ENCODE results near the gene TCF21.

TCF21 gene

DNA sequence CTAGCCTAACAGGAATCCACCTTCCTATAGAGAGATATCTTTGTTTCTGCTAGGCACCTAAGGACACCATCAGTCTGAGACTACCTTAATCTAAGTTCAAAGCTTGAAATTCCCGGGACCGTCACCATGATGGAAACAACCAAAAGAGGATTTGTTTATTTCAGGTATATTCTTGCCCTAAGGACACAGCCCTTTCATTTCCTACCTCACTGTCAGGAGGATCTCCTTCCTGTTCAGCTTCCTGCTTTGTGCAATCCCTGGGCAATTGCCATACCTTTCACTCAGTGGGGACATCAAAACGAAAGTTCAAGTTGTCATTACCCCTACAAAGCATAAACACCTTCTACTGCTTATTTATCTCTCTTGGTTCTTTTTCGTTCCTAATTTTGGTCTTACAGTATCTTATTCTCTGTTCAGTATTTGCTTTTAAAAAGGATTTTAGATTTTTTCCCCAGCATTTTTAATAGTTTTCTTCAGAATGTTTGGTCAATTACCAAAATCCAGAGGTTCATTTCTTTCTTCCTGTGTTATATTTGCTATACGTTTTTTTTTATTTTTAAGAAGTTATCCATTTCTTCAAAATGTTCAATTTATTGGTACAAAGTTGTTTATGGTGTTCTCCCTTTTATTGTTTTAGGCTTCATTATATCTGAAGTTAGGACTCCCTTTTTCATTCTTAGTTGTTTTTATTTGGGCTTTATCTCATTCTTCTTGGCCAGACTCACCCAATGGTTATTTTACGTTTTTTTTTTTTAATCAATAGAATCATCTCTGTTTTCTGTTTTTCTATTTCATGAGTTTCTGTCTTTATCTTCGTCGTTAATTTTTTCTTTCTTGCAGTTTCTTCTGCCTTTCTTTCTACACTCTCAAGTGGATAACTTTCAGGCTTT lies 51.1 kb downstream of the TCF21 start:
- no peaks in the 10 kb centered on the region for H3K36me3 Mint-ChIP-seq (ENCODE audit: low read depth)
- H3K4me1 Mint-ChIP-seq: no peaks in the 10 kb centered on the region
- peaks cover under 1% of the 10 kb centered on the region for H3K27me3 Mint-ChIP-seq (ENCODE audit: low read depth)
- TF ChIP-seq, protein P1, sequence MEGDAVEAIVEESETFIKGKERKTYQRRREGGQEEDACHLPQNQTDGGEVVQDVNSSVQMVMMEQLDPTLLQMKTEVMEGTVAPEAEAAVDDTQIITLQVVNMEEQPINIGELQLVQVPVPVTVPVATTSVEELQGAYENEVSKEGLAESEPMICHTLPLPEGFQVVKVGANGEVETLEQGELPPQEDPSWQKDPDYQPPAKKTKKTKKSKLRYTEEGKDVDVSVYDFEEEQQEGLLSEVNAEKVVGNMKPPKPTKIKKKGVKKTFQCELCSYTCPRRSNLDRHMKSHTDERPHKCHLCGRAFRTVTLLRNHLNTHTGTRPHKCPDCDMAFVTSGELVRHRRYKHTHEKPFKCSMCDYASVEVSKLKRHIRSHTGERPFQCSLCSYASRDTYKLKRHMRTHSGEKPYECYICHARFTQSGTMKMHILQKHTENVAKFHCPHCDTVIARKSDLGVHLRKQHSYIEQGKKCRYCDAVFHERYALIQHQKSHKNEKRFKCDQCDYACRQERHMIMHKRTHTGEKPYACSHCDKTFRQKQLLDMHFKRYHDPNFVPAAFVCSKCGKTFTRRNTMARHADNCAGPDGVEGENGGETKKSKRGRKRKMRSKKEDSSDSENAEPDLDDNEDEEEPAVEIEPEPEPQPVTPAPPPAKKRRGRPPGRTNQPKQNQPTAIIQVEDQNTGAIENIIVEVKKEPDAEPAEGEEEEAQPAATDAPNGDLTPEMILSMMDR (IDR thresholded peaks at IDR 0.05; ENCODE audit: unreplicated experiment in 3 of 3): no peak
- H3K4me3 Mint-ChIP-seq: no peak overlapping the region
- no peak overlapping the region for H3K27ac Mint-ChIP-seq
- H3K9me3 Mint-ChIP-seq: peaks cover 8% of the 10 kb centered on the region

Measured in nephron (organoid).